GM19452 (cell line): ENCODE measurements around the gene ARL8B.
"Not testable (repeated sequence)": the region's sequence is repeated elsewhere in the genome, so short reads cannot be mapped to it uniquely, and the experiment has no call there.

Experiments
- ATAC-seq: cut with Tn5 transposase; IDR thresholded peaks from one replicate; pipeline ENCODE4 v1.9.1; 2021; ENCODE audit not compliant: unreplicated experiment

Gene ARL8B

DNA sequence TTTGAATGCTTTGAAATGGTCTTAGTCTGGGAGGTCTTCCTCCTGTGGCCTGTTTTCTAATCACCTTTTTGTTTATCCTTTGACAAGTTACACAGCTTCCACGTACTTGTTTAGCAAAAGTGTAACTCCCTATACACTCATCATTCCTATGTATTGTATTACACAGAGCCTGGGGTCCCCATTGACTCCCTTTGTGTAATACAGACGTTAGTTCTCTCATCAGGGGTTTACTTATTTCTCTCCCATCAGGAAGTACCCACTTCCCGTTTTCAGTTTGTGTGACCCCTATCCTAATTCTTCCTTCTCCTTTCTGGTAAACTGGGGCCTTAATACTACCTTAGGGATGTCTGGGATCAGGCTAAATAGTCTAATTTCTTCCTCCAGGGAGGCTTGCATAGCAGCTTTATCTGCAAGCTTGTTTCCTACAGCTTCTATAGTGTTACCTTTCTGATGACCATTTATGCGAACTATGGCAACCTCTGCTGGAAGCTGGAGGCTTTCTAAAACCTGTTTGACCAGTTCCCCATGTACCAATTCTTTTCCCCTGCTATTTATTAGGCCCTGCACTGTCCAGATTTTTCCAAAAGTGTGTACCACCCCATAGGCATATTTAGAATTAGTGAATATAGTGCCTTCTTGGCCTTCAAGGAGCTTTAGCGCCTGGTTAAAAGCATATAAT is 22.4 kb downstream of the ARL8B start:
- no peak for ATAC-seq

DNA sequence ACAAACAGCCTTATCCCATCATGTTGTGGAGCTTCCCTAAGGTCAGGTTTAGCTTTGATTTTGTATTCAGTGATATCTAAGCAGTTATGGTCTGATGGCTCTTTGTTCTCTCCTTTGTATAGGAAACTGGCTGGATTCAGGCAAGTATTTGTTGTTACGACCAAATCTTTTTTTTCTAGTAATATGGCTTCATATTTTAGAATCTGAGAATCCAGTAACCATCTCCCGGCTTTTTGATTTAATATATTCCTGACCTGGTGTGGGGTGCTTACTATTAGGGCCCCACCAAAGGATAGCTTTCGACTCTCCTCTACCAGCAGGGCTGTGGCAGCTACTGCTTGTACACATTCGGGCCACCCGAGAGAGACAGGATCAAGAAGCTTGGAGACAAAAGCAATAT is 23.0 kb downstream of the ARL8B start:
- no peak for ATAC-seq

DNA sequence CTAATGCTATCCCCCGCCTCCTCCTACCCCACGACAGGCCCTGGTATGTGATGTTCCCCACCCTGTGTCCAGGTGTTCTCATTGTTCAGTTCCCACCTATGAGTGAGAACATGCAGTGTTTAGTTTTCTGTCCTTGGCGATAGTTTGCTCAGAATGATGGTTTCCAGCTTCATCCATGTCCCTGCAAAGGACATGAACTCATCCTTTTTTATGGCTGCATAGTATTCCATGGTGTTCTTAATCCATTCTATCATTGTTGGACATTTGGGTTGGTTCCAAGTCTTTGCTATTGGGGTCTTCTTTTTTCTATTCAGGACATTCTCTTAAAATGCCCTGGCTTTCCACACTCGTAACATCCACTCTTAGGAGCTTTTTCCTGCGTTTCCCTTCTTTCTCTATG is 25.1 kb downstream of the ARL8B start:
- not testable (repeated sequence) for ATAC-seq

DNA sequence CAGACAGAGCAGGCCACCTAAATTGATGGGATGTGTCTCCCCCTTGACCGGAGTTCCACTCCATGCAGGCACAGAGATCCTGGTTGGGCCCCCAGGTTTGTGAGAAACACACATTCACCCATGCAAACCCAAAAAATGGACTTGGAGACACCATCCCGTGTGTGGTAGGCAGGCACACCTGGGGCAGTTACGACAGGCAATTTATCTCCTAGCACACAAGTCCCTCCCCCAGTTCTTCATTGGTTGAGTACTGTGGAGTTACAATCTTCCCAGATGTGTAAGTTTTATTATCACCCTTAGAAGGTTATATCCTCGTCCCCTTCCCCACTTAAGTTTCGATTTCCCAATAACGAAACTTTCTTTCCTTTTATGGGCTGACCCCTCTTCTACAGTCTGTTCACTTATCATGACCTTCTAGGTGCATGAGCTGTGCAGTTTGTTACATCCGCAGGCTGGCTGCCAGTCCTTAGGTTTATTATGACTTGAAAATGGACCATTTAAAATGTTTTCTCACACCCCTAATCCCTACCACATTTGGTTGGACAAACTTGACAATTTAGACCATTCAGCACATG is 27.3 kb downstream of the ARL8B start:
- no peak for ATAC-seq

DNA sequence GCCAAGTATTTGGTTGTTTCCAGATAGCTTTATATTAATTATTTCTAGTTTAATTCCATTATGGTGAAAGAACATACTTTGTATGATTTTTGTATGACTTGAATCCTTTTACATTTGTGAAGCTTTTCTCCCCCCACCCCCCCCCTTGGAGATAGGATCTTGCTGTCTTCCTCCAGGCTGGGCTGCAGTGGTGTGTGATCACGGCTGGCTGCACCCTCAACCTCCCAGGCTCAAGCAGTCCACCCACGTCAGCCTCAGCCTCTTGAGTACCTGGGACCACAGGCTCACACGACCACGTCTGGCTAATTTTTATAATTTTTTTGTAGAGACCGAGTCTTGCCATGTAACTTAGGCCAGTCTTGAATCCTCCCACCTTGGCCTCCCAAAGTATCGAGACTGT is 29.5 kb downstream of the ARL8B start:
- no peak for ATAC-seq

DNA sequence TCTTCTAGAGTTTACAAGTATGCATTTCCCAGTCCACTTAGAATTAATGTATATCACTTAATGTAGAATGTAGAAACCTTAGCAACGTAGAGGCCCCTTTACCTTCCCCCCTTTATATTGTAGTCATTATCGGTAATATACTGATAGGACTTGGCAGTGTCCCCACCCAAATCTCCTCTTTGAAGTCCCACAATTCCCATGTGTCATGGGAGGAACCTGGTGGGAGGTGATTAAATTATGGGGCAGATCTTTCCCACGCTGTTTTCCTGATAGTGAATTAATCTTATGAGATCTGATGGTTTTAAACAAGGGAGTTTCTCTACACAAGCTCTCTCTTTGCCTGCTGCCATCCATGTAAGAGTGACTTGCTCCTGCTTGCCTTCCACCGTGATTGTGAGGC is 31.0 kb downstream of the ARL8B start:
- ATAC-seq = no peak

DNA sequence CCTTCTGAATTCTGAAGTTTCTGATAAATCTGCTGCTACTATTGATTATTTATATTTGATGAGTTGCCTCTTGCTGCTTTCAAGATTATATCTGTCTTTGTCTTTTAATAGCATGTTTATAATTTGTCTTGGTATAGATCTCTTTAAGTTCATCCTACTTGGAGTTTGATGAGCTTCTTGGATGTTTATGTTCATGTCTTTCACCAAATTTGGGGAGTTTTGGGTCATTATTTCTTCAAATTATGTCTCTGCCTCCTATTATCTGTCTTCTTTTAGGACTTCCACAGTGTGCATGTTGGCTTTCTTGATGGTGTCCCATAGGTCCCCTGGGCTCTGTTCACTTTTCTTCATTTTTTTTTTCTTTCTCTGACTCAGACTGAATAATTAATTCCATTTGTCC is 33.1 kb downstream of the ARL8B start:
- ATAC-seq = no peak

DNA sequence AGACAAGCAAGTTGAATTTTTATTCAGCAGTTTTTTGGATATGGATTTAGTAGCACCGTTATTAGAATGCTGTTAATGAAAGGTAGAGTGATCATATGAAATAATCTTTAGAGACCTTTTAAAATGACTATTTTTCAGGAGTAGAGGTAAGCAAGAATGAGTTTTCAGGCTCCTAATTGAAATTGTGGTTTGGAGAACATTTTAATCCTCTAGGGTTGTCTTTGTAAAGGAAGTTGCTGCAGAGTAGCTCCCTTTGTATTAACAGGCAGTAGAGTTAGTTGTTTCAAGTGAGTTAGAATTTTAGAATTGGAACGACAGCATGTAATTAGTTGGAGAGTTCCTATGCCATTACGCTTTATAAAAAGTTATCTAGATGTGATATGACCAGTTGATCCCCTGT is 38.2 kb downstream of the ARL8B start:
- no peak for ATAC-seq

DNA sequence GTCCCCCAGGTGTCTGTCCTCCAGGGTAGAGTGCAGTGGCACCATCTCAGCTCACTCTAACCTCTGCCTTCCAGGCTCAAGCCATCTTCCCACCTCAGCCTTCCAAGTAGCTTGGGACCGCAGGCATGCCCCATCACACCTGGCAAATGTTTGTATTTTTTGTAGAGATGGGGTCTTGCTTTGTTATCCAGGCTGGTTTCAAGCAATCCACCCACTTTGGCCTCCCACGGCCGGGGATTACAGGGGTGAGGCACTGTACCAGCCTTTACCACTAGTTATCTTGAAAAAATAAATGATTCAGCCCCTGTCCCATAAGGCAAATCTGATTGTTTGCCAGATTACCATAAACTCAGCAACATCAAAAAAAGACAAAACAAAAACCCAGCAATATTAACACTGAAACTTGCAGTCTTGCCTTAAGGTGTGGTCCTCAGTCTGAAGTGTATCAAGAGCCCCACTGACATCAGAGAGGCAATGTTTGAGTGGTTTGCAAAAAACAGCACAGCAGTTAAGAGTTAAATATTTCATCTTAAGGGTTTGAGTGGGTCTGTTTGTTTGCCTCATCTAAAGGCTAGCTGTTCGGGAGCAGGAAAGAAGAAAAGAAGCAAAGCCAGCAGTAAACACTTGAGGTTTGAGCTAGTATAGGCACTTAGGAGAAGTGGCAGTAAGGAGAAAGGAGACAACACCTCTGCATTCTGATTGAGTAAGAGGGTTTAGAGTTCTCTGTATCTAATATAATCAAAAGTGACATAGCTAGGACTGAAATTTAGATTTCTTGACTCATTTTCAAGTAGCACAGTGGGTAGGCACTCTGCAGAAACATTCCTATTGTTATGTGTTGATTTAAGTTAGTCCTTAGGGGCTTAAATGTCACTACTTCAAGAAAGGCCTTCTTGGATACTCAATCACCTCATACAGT is 39.1 kb downstream of the ARL8B start:
- ATAC-seq = no peak

DNA sequence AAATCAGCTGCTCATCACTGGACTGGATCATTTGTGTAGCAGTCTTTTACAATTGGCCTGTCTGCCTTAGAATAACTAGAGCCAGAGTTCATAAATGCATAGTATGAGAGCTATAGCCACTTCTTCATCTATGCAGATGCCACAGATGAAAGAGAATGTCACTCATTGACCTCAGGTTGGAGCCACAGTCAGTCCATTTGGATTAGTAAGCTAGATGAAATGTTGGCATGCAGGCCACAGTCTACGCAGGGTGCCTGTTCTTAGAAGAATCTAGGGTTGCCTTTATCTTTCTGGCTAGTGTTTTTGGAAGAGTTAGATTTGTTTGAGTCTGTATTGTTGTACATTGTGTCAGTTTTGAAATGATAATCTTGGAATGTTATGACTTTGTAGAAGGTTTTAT is 40.0 kb downstream of the ARL8B start:
- no peak for ATAC-seq

DNA sequence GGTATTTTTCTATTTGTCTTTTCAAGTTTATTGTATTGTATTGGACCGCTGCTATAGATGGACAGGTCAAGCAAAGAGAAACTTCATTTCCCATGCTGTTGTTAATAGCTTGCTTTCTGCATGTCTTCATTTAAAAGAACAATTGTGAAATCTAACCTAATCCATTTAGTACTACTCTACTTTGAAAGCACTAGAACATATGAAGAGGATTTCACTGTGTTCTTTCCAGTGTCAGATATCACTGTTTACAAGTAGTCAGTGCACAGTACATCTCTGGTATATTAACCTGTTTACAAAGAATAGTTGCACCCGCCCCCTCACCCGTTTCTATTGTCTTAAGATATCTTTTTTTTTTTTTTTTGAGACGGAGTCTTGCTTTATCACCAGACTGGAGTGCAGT is 43.6 kb downstream of the ARL8B start:
- ATAC-seq = no peak

DNA sequence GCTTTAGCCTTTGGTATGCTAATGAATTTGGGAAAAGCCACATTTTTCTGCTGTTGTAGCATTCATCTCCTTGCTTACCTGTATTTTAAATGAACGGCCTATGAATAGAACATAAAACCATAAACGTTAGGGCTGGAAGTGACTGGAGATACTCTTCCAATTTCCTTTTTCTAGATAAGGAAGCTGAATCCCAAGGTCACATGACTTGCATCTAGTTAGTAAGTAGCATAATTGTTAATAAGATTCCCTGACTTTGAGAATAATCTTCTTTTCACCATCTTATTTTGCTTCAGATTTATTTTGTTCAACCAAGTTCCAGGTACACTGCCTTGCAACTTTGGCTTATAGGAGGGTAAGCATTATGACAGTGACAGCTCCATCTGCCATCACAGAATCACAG is 44.8 kb downstream of the ARL8B start:
- ATAC-seq = no peak

DNA sequence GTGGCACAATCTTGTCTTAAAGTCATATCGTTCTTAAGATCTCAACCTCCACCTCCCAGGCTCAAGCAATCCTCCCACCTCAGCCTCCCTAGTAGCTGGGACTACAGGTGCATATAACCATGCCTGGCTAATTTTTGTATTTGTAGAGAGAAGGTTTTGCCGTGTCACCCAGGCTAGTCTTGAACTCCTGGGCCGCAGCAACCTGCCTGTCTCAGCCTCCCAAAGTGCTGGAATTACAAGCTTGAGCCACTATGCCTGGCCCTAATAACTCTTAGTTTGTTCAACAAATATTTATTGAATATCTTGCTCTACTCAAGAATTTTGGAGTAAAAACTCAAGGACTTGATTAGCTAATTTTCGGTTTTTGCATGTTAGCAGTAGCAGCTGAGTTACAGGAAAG is 46.0 kb downstream of the ARL8B start:
- ATAC-seq = no peak

DNA sequence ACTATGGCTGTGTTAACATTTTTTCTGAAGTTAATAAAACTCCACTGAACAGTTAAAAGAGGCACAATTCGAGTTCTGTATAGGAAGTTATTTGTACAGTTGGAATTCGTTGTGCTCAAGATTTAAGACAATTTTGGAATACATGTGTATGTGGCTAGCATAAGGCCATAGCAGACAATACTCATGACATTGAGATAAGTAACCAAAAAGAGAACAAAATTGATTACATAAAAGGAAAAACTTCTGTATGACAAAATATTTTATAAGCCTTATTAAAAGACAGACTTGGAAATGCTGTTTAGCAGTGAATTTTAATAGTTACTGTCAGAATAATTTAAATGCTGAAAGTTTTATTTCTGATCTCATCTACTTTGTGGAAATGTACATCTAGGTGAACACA is 47.7 kb downstream of the ARL8B start:
- ATAC-seq = no peak

DNA sequence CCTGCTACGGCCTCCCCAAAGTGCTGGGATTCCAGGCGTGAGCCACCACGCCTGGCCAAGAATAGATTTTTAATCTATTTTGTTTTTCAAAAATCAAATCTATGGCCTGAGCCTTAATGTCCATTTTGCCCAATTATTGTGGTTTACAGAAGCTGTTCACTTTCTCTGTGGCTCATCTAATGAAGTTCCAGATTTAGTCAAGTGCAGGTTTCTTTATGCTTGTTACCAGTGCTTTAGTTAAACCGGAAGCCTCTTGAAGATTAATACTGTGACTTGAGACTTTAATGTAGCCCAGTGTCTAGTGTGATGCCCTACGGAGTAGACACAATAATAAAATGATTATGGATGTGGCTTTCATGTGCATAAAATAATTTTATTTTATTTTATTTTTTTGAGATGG is 48.9 kb downstream of the ARL8B start:
- ATAC-seq = no peak

DNA sequence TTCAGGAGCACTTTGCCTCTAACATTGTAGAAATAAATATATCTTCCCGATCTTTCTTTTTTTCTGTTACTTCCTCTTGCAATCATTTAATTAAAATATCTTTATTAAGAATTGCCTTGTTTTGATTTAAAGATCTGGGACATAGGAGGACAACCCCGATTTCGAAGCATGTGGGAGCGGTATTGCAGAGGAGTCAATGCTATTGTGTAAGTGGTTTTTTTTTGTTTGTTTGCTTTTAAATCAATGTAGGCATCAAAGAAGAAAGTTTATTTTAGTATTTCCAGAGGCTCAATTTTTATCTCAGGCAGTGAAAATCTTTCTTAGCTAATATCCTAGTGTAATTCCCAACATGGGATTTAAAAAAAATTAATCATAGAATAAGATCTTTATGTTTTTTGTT is 49.9 kb downstream of the ARL8B start:
- no peak for ATAC-seq

DNA sequence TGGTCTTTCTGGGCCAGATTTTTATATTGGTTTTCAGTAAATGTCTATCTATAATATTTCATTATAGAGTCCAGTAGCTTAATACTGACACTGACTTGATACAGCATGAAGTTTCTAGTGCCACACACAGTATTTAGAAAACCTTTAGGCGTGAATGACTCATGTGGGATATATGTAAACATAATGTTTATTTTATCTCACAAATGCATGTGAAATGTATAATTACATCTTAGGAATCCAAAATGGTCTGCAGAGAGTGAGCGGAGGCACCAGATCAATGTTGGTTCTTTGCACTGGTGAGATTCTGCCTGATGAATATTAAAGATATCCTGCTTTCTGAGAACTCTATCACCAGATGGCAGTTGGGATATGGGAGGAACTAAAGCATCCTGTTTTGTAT is 56.9 kb downstream of the ARL8B start:
- ATAC-seq = not testable (repeated sequence)

DNA sequence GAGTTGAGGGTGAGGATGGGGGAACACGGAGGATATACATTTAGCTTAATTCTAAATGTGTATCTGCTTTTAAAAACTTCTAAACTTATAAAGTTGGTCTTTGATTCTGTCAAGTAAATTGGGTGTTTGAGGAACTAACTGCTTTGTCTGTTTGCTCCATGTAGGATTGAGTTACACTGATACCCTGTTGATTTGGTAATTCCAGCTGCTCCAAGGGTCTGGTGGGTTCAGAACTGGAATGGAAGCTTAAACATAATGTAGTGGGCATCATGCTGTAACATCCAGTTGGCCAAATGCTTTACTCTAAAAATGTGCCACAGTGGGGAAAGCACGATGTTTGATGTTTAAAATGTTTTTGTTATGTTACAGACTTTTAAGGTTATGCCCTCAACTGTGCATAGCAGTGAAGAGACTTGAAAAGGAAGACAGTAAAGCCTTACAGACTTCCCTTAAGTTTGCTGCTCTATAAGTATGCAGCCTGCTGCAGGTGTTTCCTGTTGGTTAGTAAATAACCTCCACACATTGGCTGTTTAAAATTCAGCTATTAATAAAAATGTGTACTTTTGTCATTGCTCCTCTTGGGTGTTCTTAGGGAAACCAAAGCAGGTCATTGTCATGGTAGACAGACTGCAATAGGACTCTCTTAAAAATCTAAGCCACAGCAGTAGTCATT is 59.5 kb downstream of the ARL8B start:
- ATAC-seq = peak; percentile 61

DNA sequence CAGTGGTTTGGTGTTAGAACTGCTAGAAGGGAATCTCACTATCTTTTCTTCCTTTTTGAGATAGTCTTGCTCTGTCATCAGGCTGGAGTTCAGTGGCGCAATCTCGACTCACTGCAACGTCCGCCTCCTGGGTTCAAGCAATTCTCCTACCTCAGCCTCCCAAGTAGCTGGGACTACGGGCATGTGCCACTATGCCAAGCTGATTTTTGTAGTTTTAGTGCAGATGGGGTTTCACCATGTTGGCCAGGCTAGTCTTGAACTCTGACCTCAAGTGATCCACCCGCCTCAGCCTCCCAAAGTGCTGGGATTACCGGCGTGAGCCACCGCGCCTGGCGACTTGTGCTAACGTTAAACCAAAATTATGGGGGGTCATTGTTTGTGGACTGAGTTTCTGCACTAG is 61.6 kb downstream of the ARL8B start:
- not testable (repeated sequence) for ATAC-seq

DNA sequence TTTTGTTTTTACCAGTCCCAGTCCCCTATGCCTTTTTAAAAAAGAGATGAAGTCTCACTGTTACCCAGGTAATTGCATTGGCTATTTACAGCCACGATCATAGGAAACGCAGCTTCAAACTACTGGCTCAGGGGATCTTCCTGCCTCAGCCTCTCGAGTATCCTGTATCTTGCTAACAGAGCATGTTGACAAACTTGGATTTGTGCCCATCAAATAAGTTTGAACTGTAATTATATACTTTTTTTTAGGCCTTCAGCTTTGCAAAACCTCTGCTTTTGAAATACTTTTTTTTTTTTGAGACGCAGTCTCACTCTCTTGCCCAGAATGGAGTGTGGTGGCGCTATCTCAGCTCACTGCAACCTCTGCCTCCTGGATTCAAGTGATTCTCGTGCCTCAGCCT is 62.4 kb downstream of the ARL8B start:
- ATAC-seq = no peak

DNA sequence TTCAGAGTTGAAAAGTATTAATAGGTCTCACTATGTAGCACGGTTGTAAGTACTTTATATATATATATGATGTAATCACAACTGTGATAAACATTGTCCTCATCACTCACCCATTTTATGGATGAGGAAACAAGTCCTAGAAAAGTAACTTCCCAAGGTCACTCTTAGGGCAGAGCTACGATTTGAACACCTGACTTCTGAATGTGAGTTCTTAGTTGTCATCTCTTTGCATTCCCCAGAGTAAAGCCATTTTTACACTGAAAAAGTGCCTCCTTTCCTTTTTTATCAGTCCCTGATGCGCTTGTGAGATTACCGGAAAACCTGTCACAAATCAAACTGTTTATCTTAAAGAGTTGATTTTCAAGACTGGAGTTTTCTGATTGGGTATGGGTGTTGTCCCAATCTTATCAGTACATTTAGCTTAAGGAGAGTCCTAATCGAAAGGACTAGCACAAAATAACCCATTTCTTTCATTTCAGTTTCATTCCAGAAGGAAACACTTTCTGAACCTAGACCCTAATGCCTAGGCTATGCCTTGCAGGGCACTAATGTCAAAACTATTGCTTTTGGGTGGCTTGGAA is 63.1 kb downstream of the ARL8B start:
- ATAC-seq = no peak
